ENCODE measurements around the gene CACNA1G. TPM values are rescaled to one million over a fixed set of nuclear protein-coding genes. Genes with fewer than 3 reads are reported as not detected.

The CACNA1G gene
- total RNA-seq, 2 donors from 2014 or later = 0.84 to 1.1 TPM

- Mint-ChIP-seq H3K27me3 (ENCODE audit: insufficient read depth) (no peaks in the 10 kb centered on the region), H3K36me3 (ENCODE audit: low read depth) (no peaks in the 10 kb centered on the region), H3K9me3 (no peaks in the 10 kb centered on the region), H3K27ac (no peak overlapping the region), H3K4me3 (no peak overlapping the region), H3K4me1 (no peaks in the 10 kb centered on the region)
- Histone ChIP-seq H3K9me3 (ENCODE audit: control insufficient read depth, low read length) (no peaks in the 10 kb centered on the region), H3K4me3 (ENCODE audit: low read length) (no peak overlapping the region), H3K9ac (ENCODE audit: extremely low read depth, low read length, poor library complexity, severe bottlenecking) (no peak overlapping the region), H3K27me3 (ENCODE audit: control insufficient read depth, insufficient read depth, low read length, poor library complexity, severe bottlenecking) (no peaks in the 10 kb centered on the region), H3K27ac (ENCODE audit: low read depth, low read length) (no peak overlapping the region), H3K4me1 (ENCODE audit: control insufficient read depth, insufficient read depth, low read length) (no peaks in the 10 kb centered on the region), H3K36me3 (ENCODE audit: control insufficient read depth, insufficient read depth, low read length) (no peaks in the 10 kb centered on the region)
- WGBS, 2 experiments (ENCODE audit: insufficient coverage in 1 of 2, insufficient read length in 1 of 2) = 92 to 94% methylated on average over 6 to 7 of the region's 7 CpGs
- DNase-seq = no peak
- TF ChIP-seq CTCF (conservative IDR thresholded peaks at IDR 0.05) = no peak
Observed at GRCh38 chr17:50675627-50676026, 115.1 kb downstream of the CACNA1G start.

- no peaks in the 10 kb centered on the region for H3K36me3 Mint-ChIP-seq (ENCODE audit: low read depth)
- Histone ChIP-seq H3K4me1 (ENCODE audit: control insufficient read depth, insufficient read depth, low read length) (no peaks in the 10 kb centered on the region), H3K36me3 (ENCODE audit: control insufficient read depth, insufficient read depth, low read length) (no peaks in the 10 kb centered on the region), H3K9me3 (ENCODE audit: control insufficient read depth, low read length) (no peaks in the 10 kb centered on the region), H3K27ac (ENCODE audit: low read depth, low read length) (no peak overlapping the region), H3K27me3 (ENCODE audit: control insufficient read depth, insufficient read depth, low read length, poor library complexity, severe bottlenecking) (no peaks in the 10 kb centered on the region), H3K4me3 (ENCODE audit: low read length) (no peak overlapping the region), H3K9ac (ENCODE audit: extremely low read depth, low read length, poor library complexity, severe bottlenecking) (no peak overlapping the region)
- WGBS, 2 experiments (ENCODE audit: insufficient coverage in 1 of 2, insufficient read length in 1 of 2) = 87 to 93% methylated on average over 8 to 24 of the region's 24 CpGs
- no peak overlapping the region for H3K4me3 Mint-ChIP-seq
- H3K27ac Mint-ChIP-seq = no peak overlapping the region
- peaks cover 3% of the 10 kb centered on the region for H3K4me1 Mint-ChIP-seq
- DNase-seq = peak; percentile 30
- no peak for TF ChIP-seq CTCF (conservative IDR thresholded peaks at IDR 0.05)
- no peaks in the 10 kb centered on the region for H3K27me3 Mint-ChIP-seq (ENCODE audit: insufficient read depth)
- no peaks in the 10 kb centered on the region for H3K9me3 Mint-ChIP-seq
Observed at GRCh38 chr17:50676065-50676975, 115.8 kb downstream of the CACNA1G start.

Other genes starting within 250 kb of the CACNA1G start
- gene XYLT2, start 214.6 kb upstream of the CACNA1G start, total RNA-seq = 10 to 100 TPM; 54.1 to 65.9 TPM
- 10 to 100 TPM; 70.9 to 76.7 TPM for gene MRPL27, start 187.5 kb upstream of the CACNA1G start, total RNA-seq
- 10 to 100 TPM; 14.1 to 26.8 TPM for gene EME1, start 187.5 kb upstream of the CACNA1G start, total RNA-seq
- 10 to 100 TPM; 87.9 to 98.2 TPM for gene LRRC59, start 163.2 kb upstream of the CACNA1G start, total RNA-seq
- gene ACSF2, start 134.5 kb upstream of the CACNA1G start, total RNA-seq = 10 to 100 TPM; 61.7 to 76.5 TPM
- under 1 TPM in 1 of 2 donors, not detected in 1; 0.15 TPM for gene CHAD, start 91.8 kb upstream of the CACNA1G start, total RNA-seq
- gene RSAD1, start 81.9 kb upstream of the CACNA1G start, total RNA-seq = 10 to 100 TPM; 26.6 to 35.8 TPM
- gene MYCBPAP, start 52.3 kb upstream of the CACNA1G start, total RNA-seq = 1 to 10 TPM; 3.5 to 7.1 TPM
- under 1 TPM in 1 of 2 donors, not detected in 1; 0.66 TPM for gene EPN3, start 28.0 kb upstream of the CACNA1G start, total RNA-seq
- gene SPATA20, start 13.5 kb upstream of the CACNA1G start, total RNA-seq = 10 to 100 TPM; 40.4 to 40.5 TPM
- gene ABCC3, start 74.2 kb downstream of the CACNA1G start, total RNA-seq = under 1 TPM; 0.22 to 0.91 TPM
- 10 to 100 TPM; 44.9 to 60.3 TPM for gene ANKRD40, start 147.2 kb downstream of the CACNA1G start, total RNA-seq
- 100 to 1,000 TPM; 122 to 169 TPM for gene LUC7L3, start 158.9 kb downstream of the CACNA1G start, total RNA-seq
- not detected for gene ANKRD40CL, start 206.8 kb downstream of the CACNA1G start, total RNA-seq

All from endodermal cell (in vitro differentiated cells).